Measurements from ENCODE around the gene ZBTB7C. TPM values are rescaled to one million over a fixed set of nuclear protein-coding genes. Genes with fewer than 3 reads are reported as not detected.

Gene ZBTB7C
- total and polyA plus RNA-seq, 2 donors (not counting 1 experiment from before 2014, with no cell fraction given): not detected

DNA sequence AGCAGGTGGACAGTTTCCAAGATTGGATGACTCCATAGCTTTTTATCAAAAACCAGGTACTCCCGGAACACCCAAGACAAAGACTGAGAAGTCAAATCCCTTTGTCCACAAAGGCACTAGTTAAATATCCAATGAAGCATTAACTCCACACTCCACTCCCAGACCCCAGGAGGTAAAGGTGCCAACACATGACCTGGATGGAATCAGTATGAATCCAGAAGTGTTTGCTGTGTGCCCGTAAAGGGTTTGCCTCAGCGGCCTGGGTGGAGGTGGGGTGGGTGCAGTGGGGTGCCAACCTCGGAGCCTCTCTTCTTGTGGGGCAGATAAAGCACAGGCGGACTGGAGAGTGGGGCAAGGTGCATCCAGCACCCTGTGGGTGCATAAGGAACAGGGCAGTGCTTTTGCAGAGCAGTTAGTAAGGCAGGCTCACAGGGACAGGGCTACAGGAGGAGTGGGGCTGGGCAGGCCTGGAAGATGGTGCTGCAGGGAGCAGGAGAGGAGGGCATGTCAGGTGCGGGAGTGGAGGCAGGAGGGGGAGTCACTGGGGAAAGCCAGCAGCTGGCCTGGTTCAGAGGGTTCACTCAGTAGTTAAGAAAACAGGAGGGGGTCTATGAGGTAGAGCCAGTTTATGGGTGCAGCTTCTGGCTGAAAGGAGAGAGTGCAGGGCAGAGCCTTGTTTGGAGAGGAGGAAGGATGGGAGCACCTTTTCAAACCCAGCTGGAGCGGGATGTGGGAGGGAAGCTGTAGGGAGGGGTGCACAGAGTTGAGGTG lies 270.3 kb downstream of the ZBTB7C start:
- Histone ChIP-seq H3K79me2 (ENCODE audit: control insufficient read depth, insufficient read depth, low read length) (no peaks in the 10 kb centered on the region), H3K9me3 (ENCODE audit: control extremely low read depth in 1 of 3, control insufficient read depth in 2 of 3, insufficient read depth in 1 of 3, low read length in 2 of 3) (peaks cover 0 to 6% (median 0%) of the 10 kb centered on the region in 3 donors), H3K27me3 (replicated peaks in 1 of 4; ENCODE audit: control extremely low read depth in 1 of 4, control insufficient read depth in 3 of 4, insufficient read depth in 4 of 4, low read length in 3 of 4) (peaks cover 0 to 24% (median 9%) of the 10 kb centered on the region in 4 experiments), H3K27ac (ENCODE audit: low read length in 2 of 2) (no peak overlapping the region), H3K9ac (ENCODE audit: low read length) (no peak overlapping the region), H4K20me1 (ENCODE audit: control insufficient read depth, insufficient read depth, low read length, poor library complexity, severe bottlenecking) (no peaks in the 10 kb centered on the region), H3K4me2 (replicated peaks; ENCODE audit: low read depth, low read length, poor library complexity, severe bottlenecking) (no peak overlapping the region), H3K36me3 (replicated peaks in 1 of 2; ENCODE audit: control extremely low read depth in 1 of 2, control insufficient read depth in 1 of 2, extremely low read depth in 1 of 2, insufficient read depth in 2 of 2, low read length in 1 of 2) (no peaks in the 10 kb centered on the region), H2AFZ (ENCODE audit: insufficient read depth, low read depth, low read length, poor library complexity, severe bottlenecking) (no peak overlapping the region), H3K4me3 (ENCODE audit: control extremely low read depth in 1 of 5, extremely low read depth in 1 of 5, insufficient read depth in 1 of 5, low read depth in 2 of 5, low read length in 4 of 5) (no peak overlapping the region), H3K4me1 (ENCODE audit: control insufficient read depth in 2 of 2, insufficient read depth in 2 of 2, low read length in 2 of 2) (no peaks in the 10 kb centered on the region)
- ChIA-PET POLR2A (no interaction called here), CTCF (no interaction called here)
- Mint-ChIP-seq H3K4me3 (no peak overlapping the region), H3K27ac (no peak overlapping the region), H3K9me3 (ENCODE audit: insufficient read depth) (no peaks in the 10 kb centered on the region), H3K4me1 (peaks cover 2% of the 10 kb centered on the region), H3K27me3 (peaks cover 48% of the 10 kb centered on the region)
- no peak for TF ChIP-seq EZH2 (IDR thresholded peaks at IDR 0.05; ENCODE audit: borderline replicate concordance, insufficient read depth, low read depth, low read length, poor library complexity, severe bottlenecking)
- TF ChIP-seq, protein P1, sequence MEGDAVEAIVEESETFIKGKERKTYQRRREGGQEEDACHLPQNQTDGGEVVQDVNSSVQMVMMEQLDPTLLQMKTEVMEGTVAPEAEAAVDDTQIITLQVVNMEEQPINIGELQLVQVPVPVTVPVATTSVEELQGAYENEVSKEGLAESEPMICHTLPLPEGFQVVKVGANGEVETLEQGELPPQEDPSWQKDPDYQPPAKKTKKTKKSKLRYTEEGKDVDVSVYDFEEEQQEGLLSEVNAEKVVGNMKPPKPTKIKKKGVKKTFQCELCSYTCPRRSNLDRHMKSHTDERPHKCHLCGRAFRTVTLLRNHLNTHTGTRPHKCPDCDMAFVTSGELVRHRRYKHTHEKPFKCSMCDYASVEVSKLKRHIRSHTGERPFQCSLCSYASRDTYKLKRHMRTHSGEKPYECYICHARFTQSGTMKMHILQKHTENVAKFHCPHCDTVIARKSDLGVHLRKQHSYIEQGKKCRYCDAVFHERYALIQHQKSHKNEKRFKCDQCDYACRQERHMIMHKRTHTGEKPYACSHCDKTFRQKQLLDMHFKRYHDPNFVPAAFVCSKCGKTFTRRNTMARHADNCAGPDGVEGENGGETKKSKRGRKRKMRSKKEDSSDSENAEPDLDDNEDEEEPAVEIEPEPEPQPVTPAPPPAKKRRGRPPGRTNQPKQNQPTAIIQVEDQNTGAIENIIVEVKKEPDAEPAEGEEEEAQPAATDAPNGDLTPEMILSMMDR (IDR thresholded peaks at IDR 0.05): no peak
- 88% methylated on average over 7 of the region's 7 CpGs for WGBS (ENCODE audit: insufficient coverage)
- intact Hi-C loops (cut with micrococcal nuclease): no loop called here
- ATAC-seq (ENCODE audit: low read depth) (no peak), DNase-seq (no peak)

DNA sequence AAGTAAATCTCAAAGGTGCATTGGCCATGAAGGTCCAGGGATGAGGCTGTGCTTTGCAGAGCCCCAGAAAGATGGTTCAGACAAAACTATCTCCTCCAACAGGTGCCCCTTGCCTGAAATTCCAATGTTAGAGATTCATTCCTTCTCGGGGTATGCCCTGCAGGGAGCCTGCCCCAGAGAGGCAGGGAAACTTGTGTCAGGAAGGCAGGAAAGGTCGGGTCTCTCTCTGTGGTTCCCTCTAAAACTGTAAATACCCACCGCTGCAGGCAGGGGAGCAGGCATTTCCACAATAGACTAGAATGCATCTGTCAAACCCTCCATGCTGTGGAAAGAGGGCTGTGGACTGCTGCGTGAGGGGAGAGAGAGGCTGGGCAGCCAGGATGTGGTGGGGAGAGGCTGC lies 271.0 kb downstream of the ZBTB7C start:
- WGBS (ENCODE audit: insufficient coverage): 38% methylated on average over 3 of the region's 4 CpGs
- CTCF ChIA-PET: no interaction called here
- no peaks in the 10 kb centered on the region for H3K79me2 ChIP-seq (ENCODE audit: control insufficient read depth, insufficient read depth, low read length)
- no peak overlapping the region for H3K4me2 ChIP-seq (replicated peaks; ENCODE audit: low read depth, low read length, poor library complexity, severe bottlenecking)
- no peak overlapping the region for H3K9ac ChIP-seq (ENCODE audit: low read length)
- H3K27me3 ChIP-seq (replicated peaks in 1 of 4; ENCODE audit: control extremely low read depth in 1 of 4, control insufficient read depth in 3 of 4, insufficient read depth in 4 of 4, low read length in 3 of 4): peaks cover 0 to 24% (median 9%) of the 10 kb centered on the region in 4 experiments
- Mint-ChIP-seq H3K4me1 (peaks cover 2% of the 10 kb centered on the region), H3K27ac (no peak overlapping the region), H3K27me3 (peaks cover 55% of the 10 kb centered on the region), H3K4me3 (no peak overlapping the region), H3K9me3 (ENCODE audit: insufficient read depth) (no peaks in the 10 kb centered on the region)
- no peak overlapping the region for H3K27ac ChIP-seq (ENCODE audit: low read length in 2 of 2)
- peaks cover 0 to 6% (median 0%) of the 10 kb centered on the region in 3 donors for H3K9me3 ChIP-seq (ENCODE audit: control extremely low read depth in 1 of 3, control insufficient read depth in 2 of 3, insufficient read depth in 1 of 3, low read length in 2 of 3)
- ATAC-seq (ENCODE audit: low read depth) (no peak), DNase-seq (no peak)
- POLR2A ChIA-PET: no interaction called here
- no peaks in the 10 kb centered on the region for H3K4me1 ChIP-seq (ENCODE audit: control insufficient read depth in 2 of 2, insufficient read depth in 2 of 2, low read length in 2 of 2)
- TF ChIP-seq, protein P1 (IDR thresholded peaks at IDR 0.05): no peak
- TF ChIP-seq EZH2 (IDR thresholded peaks at IDR 0.05; ENCODE audit: borderline replicate concordance, insufficient read depth, low read depth, low read length, poor library complexity, severe bottlenecking): no peak
- intact Hi-C loops (cut with micrococcal nuclease): no loop called here
- H3K36me3 ChIP-seq (replicated peaks in 1 of 2; ENCODE audit: control extremely low read depth in 1 of 2, control insufficient read depth in 1 of 2, extremely low read depth in 1 of 2, insufficient read depth in 2 of 2, low read length in 1 of 2): no peaks in the 10 kb centered on the region
- no peaks in the 10 kb centered on the region for H4K20me1 ChIP-seq (ENCODE audit: control insufficient read depth, insufficient read depth, low read length, poor library complexity, severe bottlenecking)
- H3K4me3 ChIP-seq (ENCODE audit: control extremely low read depth in 1 of 5, extremely low read depth in 1 of 5, insufficient read depth in 1 of 5, low read depth in 2 of 5, low read length in 4 of 5): no peak overlapping the region
- no peak overlapping the region for H2AFZ ChIP-seq (ENCODE audit: insufficient read depth, low read depth, low read length, poor library complexity, severe bottlenecking)

Measured in B cell (primary cell).